ENCODE measurements around the gene SHROOM3.

SHROOM3 gene

GRCh38 chr4:76702440-76703122 lies 267.6 kb downstream of the SHROOM3 start:
- Histone ChIP-seq H3K4me3 (ENCODE audit: low read depth, low read length) (no peak overlapping the region), H3K27me3 (ENCODE audit: control insufficient read depth, insufficient read depth, low read length) (no peaks in the 10 kb centered on the region), H3K36me3 (ENCODE audit: control insufficient read depth, insufficient read depth, low read length) (no peaks in the 10 kb centered on the region), H3K9me3 (ENCODE audit: control insufficient read depth, insufficient read depth, low read depth, low read length) (no peaks in the 10 kb centered on the region), H3K9ac (ENCODE audit: low read length) (no peak overlapping the region), H3K4me1 (ENCODE audit: control insufficient read depth, insufficient read depth, low read length) (peaks cover 57% of the 10 kb centered on the region), H3K27ac (ENCODE audit: low read depth, low read length) (no peak overlapping the region)

- Histone ChIP-seq H3K27me3 (ENCODE audit: control insufficient read depth, insufficient read depth, low read length) (no peaks in the 10 kb centered on the region), H3K9ac (ENCODE audit: low read length) (no peak overlapping the region), H3K4me1 (ENCODE audit: control insufficient read depth, insufficient read depth, low read length) (peaks cover 52% of the 10 kb centered on the region), H3K9me3 (ENCODE audit: control insufficient read depth, insufficient read depth, low read depth, low read length) (no peaks in the 10 kb centered on the region), H3K36me3 (ENCODE audit: control insufficient read depth, insufficient read depth, low read length) (no peaks in the 10 kb centered on the region), H3K4me3 (ENCODE audit: low read depth, low read length) (no peak overlapping the region), H3K27ac (ENCODE audit: low read depth, low read length) (no peak overlapping the region)
Measured at GRCh38 chr4:76703123-76703490, 268.1 kb downstream of the SHROOM3 start.

GRCh38 chr4:76703676-76704075 lies 268.6 kb downstream of the SHROOM3 start:
- H3K9me3 ChIP-seq (ENCODE audit: control insufficient read depth, insufficient read depth, low read depth, low read length): no peaks in the 10 kb centered on the region
- no peaks in the 10 kb centered on the region for H3K36me3 ChIP-seq (ENCODE audit: control insufficient read depth, insufficient read depth, low read length)
- H3K9ac ChIP-seq (ENCODE audit: low read length): no peak overlapping the region
- H3K27ac ChIP-seq (ENCODE audit: low read depth, low read length): no peak overlapping the region; the same call in 1 of the 2 replicates
- no peak overlapping the region for H3K4me3 ChIP-seq (ENCODE audit: low read depth, low read length)
- H3K27me3 ChIP-seq (ENCODE audit: control insufficient read depth, insufficient read depth, low read length): no peaks in the 10 kb centered on the region
- H3K4me1 ChIP-seq (ENCODE audit: control insufficient read depth, insufficient read depth, low read length): peaks cover 49% of the 10 kb centered on the region

- Histone ChIP-seq H3K27ac (ENCODE audit: low read depth, low read length) (peak overlapping the region; percentile 17), H3K36me3 (ENCODE audit: control insufficient read depth, insufficient read depth, low read length) (no peaks in the 10 kb centered on the region), H3K4me1 (ENCODE audit: control insufficient read depth, insufficient read depth, low read length) (peaks cover 55% of the 10 kb centered on the region), H3K9ac (ENCODE audit: low read length) (peak overlapping the region; percentile 60), H3K4me3 (ENCODE audit: low read depth, low read length) (peak overlapping the region; percentile 27; the same call in 1 of the 2 replicates), H3K9me3 (ENCODE audit: control insufficient read depth, insufficient read depth, low read depth, low read length) (no peaks in the 10 kb centered on the region), H3K27me3 (ENCODE audit: control insufficient read depth, insufficient read depth, low read length) (no peaks in the 10 kb centered on the region)
Measured at GRCh38 chr4:76704133-76704881, 269.3 kb downstream of the SHROOM3 start.

- Histone ChIP-seq H3K4me3 (ENCODE audit: low read depth, low read length) (no peak overlapping the region), H3K27me3 (ENCODE audit: control insufficient read depth, insufficient read depth, low read length) (no peaks in the 10 kb centered on the region), H3K9me3 (ENCODE audit: control insufficient read depth, insufficient read depth, low read depth, low read length) (no peaks in the 10 kb centered on the region), H3K36me3 (ENCODE audit: control insufficient read depth, insufficient read depth, low read length) (peaks cover 5% of the 10 kb centered on the region; the same call in 1 of the 2 replicates), H3K4me1 (ENCODE audit: control insufficient read depth, insufficient read depth, low read length) (peaks cover 58% of the 10 kb centered on the region), H3K9ac (ENCODE audit: low read length) (no peak overlapping the region), H3K27ac (ENCODE audit: low read depth, low read length) (no peak overlapping the region)
Measured at GRCh38 chr4:76705472-76705871, 270.4 kb downstream of the SHROOM3 start.

GRCh38 chr4:76706581-76706980 lies 271.6 kb downstream of the SHROOM3 start:
- H3K36me3 ChIP-seq (ENCODE audit: control insufficient read depth, insufficient read depth, low read length): peaks cover 15% of the 10 kb centered on the region
- H3K4me3 ChIP-seq (ENCODE audit: low read depth, low read length): no peak overlapping the region
- no peak overlapping the region for H3K27ac ChIP-seq (ENCODE audit: low read depth, low read length)
- peaks cover 52% of the 10 kb centered on the region for H3K4me1 ChIP-seq (ENCODE audit: control insufficient read depth, insufficient read depth, low read length)
- H3K9me3 ChIP-seq (ENCODE audit: control insufficient read depth, insufficient read depth, low read depth, low read length): no peaks in the 10 kb centered on the region
- no peak overlapping the region for H3K9ac ChIP-seq (ENCODE audit: low read length)
- no peaks in the 10 kb centered on the region for H3K27me3 ChIP-seq (ENCODE audit: control insufficient read depth, insufficient read depth, low read length)

- Histone ChIP-seq H3K27me3 (ENCODE audit: control insufficient read depth, insufficient read depth, low read length) (no peaks in the 10 kb centered on the region), H3K4me3 (ENCODE audit: low read depth, low read length) (no peak overlapping the region), H3K4me1 (ENCODE audit: control insufficient read depth, insufficient read depth, low read length) (peaks cover 26% of the 10 kb centered on the region), H3K36me3 (ENCODE audit: control insufficient read depth, insufficient read depth, low read length) (peaks cover 27% of the 10 kb centered on the region), H3K9ac (ENCODE audit: low read length) (no peak overlapping the region), H3K27ac (ENCODE audit: low read depth, low read length) (no peak overlapping the region), H3K9me3 (ENCODE audit: control insufficient read depth, insufficient read depth, low read depth, low read length) (no peaks in the 10 kb centered on the region)
Measured at GRCh38 chr4:76708971-76709771, 274.1 kb downstream of the SHROOM3 start.

GRCh38 chr4:76709772-76710090 lies 274.7 kb downstream of the SHROOM3 start:
- Histone ChIP-seq H3K27ac (ENCODE audit: low read depth, low read length) (no peak overlapping the region), H3K27me3 (ENCODE audit: control insufficient read depth, insufficient read depth, low read length) (no peaks in the 10 kb centered on the region)

GRCh38 chr4:76712564-76712963 lies 277.5 kb downstream of the SHROOM3 start:
- Histone ChIP-seq H3K4me3 (ENCODE audit: low read depth, low read length) (no peak overlapping the region), H3K9me3 (ENCODE audit: control insufficient read depth, insufficient read depth, low read depth, low read length) (no peaks in the 10 kb centered on the region), H3K4me1 (ENCODE audit: control insufficient read depth, insufficient read depth, low read length) (peaks cover 21% of the 10 kb centered on the region), H3K9ac (ENCODE audit: low read length) (no peak overlapping the region), H3K36me3 (ENCODE audit: control insufficient read depth, insufficient read depth, low read length) (peaks cover 27% of the 10 kb centered on the region), H3K27ac (ENCODE audit: low read depth, low read length) (no peak overlapping the region), H3K27me3 (ENCODE audit: control insufficient read depth, insufficient read depth, low read length) (no peaks in the 10 kb centered on the region)

More at GRCh38 chr4:76709772-76710090, 274.7 kb downstream of the SHROOM3 start:
- H3K9me3 ChIP-seq (ENCODE audit: control insufficient read depth, insufficient read depth, low read depth, low read length): no peaks in the 10 kb centered on the region
- peaks cover 21% of the 10 kb centered on the region for H3K4me1 ChIP-seq (ENCODE audit: control insufficient read depth, insufficient read depth, low read length)
- no peak overlapping the region for H3K9ac ChIP-seq (ENCODE audit: low read length)
- H3K4me3 ChIP-seq (ENCODE audit: low read depth, low read length): no peak overlapping the region
- H3K36me3 ChIP-seq (ENCODE audit: control insufficient read depth, insufficient read depth, low read length): peaks cover 27% of the 10 kb centered on the region

GRCh38 chr4:76714226-76714625 lies 279.2 kb downstream of the SHROOM3 start:
- Histone ChIP-seq H3K27me3 (ENCODE audit: control insufficient read depth, insufficient read depth, low read length) (no peaks in the 10 kb centered on the region), H3K27ac (ENCODE audit: low read depth, low read length) (no peak overlapping the region), H3K9ac (ENCODE audit: low read length) (no peak overlapping the region), H3K4me3 (ENCODE audit: low read depth, low read length) (no peak overlapping the region), H3K36me3 (ENCODE audit: control insufficient read depth, insufficient read depth, low read length) (peaks cover 27% of the 10 kb centered on the region), H3K4me1 (ENCODE audit: control insufficient read depth, insufficient read depth, low read length) (peaks cover 17% of the 10 kb centered on the region), H3K9me3 (ENCODE audit: control insufficient read depth, insufficient read depth, low read depth, low read length) (no peaks in the 10 kb centered on the region)

- Histone ChIP-seq H3K27ac (ENCODE audit: low read depth, low read length) (no peak overlapping the region), H3K36me3 (ENCODE audit: control insufficient read depth, insufficient read depth, low read length) (peaks cover 17% of the 10 kb centered on the region), H3K4me3 (ENCODE audit: low read depth, low read length) (no peak overlapping the region), H3K27me3 (ENCODE audit: control insufficient read depth, insufficient read depth, low read length) (no peaks in the 10 kb centered on the region), H3K9ac (ENCODE audit: low read length) (no peak overlapping the region), H3K9me3 (ENCODE audit: control insufficient read depth, insufficient read depth, low read depth, low read length) (no peaks in the 10 kb centered on the region), H3K4me1 (ENCODE audit: control insufficient read depth, insufficient read depth, low read length) (peaks cover 13% of the 10 kb centered on the region)
Measured at GRCh38 chr4:76716020-76716419, 281.0 kb downstream of the SHROOM3 start.

All from HUES6 (cell line).